HUES64 (cell line): ENCODE results near the gene TFCP2L1.

Experiments used
- H3K27ac ChIP-seq: 2 replicates; pipeline ENCODE4 v1.7.0; 2013; ENCODE audit warnings: low read depth, low read length, inconsistent platforms
- H3K27me3 ChIP-seq: 2 replicates; pipeline ENCODE4 v1.6.1; 2013; ENCODE audit warnings: mild to moderate bottlenecking, low read length; ENCODE audit not compliant: insufficient read depth
- H3K36me3 ChIP-seq: 2 replicates; pipeline ENCODE4 v1.6.1; 2013; ENCODE audit warnings: mild to moderate bottlenecking, low read length; ENCODE audit not compliant: insufficient read depth
- H3K4me1 ChIP-seq: 2 replicates; pipeline ENCODE4 v1.6.1; 2013; ENCODE audit warnings: mild to moderate bottlenecking, low read length, moderate library complexity; ENCODE audit not compliant: insufficient read depth
- H3K4me3 ChIP-seq: 2 replicates; pipeline ENCODE4 v1.5.1; 2013; ENCODE audit warnings: mild to moderate bottlenecking, low read length, moderate library complexity
- H3K9ac ChIP-seq: 2 replicates; pipeline ENCODE4 v1.6.1; 2013; ENCODE audit warnings: mild to moderate bottlenecking, low read depth, low read length
- H3K9me3 ChIP-seq: 2 replicates; pipeline ENCODE4 v1.6.1; 2013; ENCODE audit warnings: low read depth, low read length; ENCODE audit not compliant: insufficient read depth
- WGBS: fragments of 150-250, 120-280 bp; methylation state at CpG from one replicate; pipeline ENCODE4 v1.1.7; 2013; ENCODE audit warnings: missing lambda C conversion rate; 5-methylcytosine and 5-hydroxymethylcytosine counted together

Gene TFCP2L1

GRCh38 chr2:121266543-121267106, 18.4 kb downstream of the TFCP2L1 start:
- no peak overlapping the region for H3K4me3 ChIP-seq
- 86% methylated on average over 6 of the region's 6 CpGs for WGBS

GRCh38 chr2:121263996-121264715, 20.8 kb downstream of the TFCP2L1 start:
- no peaks in the 10 kb centered on the region for H3K9me3 ChIP-seq
- WGBS, result 92% methylated on average over 9 of the region's 9 CpGs

More at GRCh38 chr2:121266543-121267106, 18.4 kb downstream of the TFCP2L1 start:
- no peak overlapping the region for H3K9ac ChIP-seq
- H3K4me1 ChIP-seq, result no peaks in the 10 kb centered on the region
- no peaks in the 10 kb centered on the region for H3K27me3 ChIP-seq
- no peak overlapping the region for H3K27ac ChIP-seq
- H3K36me3 ChIP-seq, result no peaks in the 10 kb centered on the region
- H3K9me3 ChIP-seq, result no peaks in the 10 kb centered on the region

GRCh38 chr2:121260370-121261154, 24.4 kb downstream of the TFCP2L1 start:
- H3K9me3 ChIP-seq, result no peaks in the 10 kb centered on the region
- H3K4me3 ChIP-seq, result no peak overlapping the region
- H3K36me3 ChIP-seq, result no peaks in the 10 kb centered on the region
- no peak overlapping the region for H3K27ac ChIP-seq
- H3K9ac ChIP-seq, result no peak overlapping the region
- no peaks in the 10 kb centered on the region for H3K27me3 ChIP-seq
- H3K4me1 ChIP-seq, result peaks cover 4% of the 10 kb centered on the region; the same call in 1 of the 2 replicates
- WGBS, result 91% methylated on average over 12 of the region's 12 CpGs

More at GRCh38 chr2:121263996-121264715, 20.8 kb downstream of the TFCP2L1 start:
- Histone ChIP-seq H3K9ac (no peak overlapping the region), H3K27me3 (no peaks in the 10 kb centered on the region), H3K36me3 (no peaks in the 10 kb centered on the region), H3K4me1 (no peaks in the 10 kb centered on the region), H3K4me3 (no peak overlapping the region), H3K27ac (no peak overlapping the region)

GRCh38 chr2:121258051-121258450, 27.0 kb downstream of the TFCP2L1 start:
- Histone ChIP-seq H3K9ac (no peak overlapping the region), H3K4me1 (peaks cover 4% of the 10 kb centered on the region; the same call in 1 of the 2 replicates), H3K4me3 (no peak overlapping the region), H3K27me3 (no peaks in the 10 kb centered on the region), H3K27ac (no peak overlapping the region), H3K9me3 (no peaks in the 10 kb centered on the region), H3K36me3 (no peaks in the 10 kb centered on the region)
- 91% methylated on average over 5 of the region's 5 CpGs for WGBS

- no peaks in the 10 kb centered on the region for H3K9me3 ChIP-seq
- H3K9ac ChIP-seq, result no peak overlapping the region
- peaks cover 4% of the 10 kb centered on the region; the same call in 1 of the 2 replicates for H3K4me1 ChIP-seq
- H3K4me3 ChIP-seq, result no peak overlapping the region
- no peaks in the 10 kb centered on the region for H3K36me3 ChIP-seq
- H3K27ac ChIP-seq, result no peak overlapping the region
- no peaks in the 10 kb centered on the region for H3K27me3 ChIP-seq
- WGBS, result 85% methylated on average over 3 of the region's 3 CpGs
Observed at GRCh38 chr2:121257480-121257840, 27.5 kb downstream of the TFCP2L1 start.

GRCh38 chr2:121256720-121257479, 28.1 kb downstream of the TFCP2L1 start:
- WGBS, result 85% methylated on average over 13 of the region's 13 CpGs
- no peak overlapping the region for H3K4me3 ChIP-seq
- H3K27ac ChIP-seq, result no peak overlapping the region
- H3K27me3 ChIP-seq, result no peaks in the 10 kb centered on the region
- H3K9me3 ChIP-seq, result no peaks in the 10 kb centered on the region
- H3K9ac ChIP-seq, result no peak overlapping the region
- no peaks in the 10 kb centered on the region for H3K36me3 ChIP-seq
- H3K4me1 ChIP-seq, result peaks cover 4% of the 10 kb centered on the region; the same call in 1 of the 2 replicates

- H3K4me3 ChIP-seq, result no peak overlapping the region
- H3K4me1 ChIP-seq, result peaks cover 4% of the 10 kb centered on the region; the same call in 1 of the 2 replicates
- no peaks in the 10 kb centered on the region for H3K27me3 ChIP-seq
- no peaks in the 10 kb centered on the region for H3K9me3 ChIP-seq
- H3K27ac ChIP-seq, result no peak overlapping the region
- 95% methylated on average over 8 of the region's 8 CpGs for whole genome bisulfite sequencing
- no peak overlapping the region for H3K9ac ChIP-seq
- H3K36me3 ChIP-seq, result no peaks in the 10 kb centered on the region
Observed at GRCh38 chr2:121255358-121255757, 29.6 kb downstream of the TFCP2L1 start.

GRCh38 chr2:121254748-121255147, 30.3 kb downstream of the TFCP2L1 start:
- peaks cover 4% of the 10 kb centered on the region; the same call in 1 of the 2 replicates for H3K4me1 ChIP-seq
- H3K36me3 ChIP-seq, result no peaks in the 10 kb centered on the region
- no peak overlapping the region for H3K4me3 ChIP-seq
- H3K9me3 ChIP-seq, result no peaks in the 10 kb centered on the region
- H3K27me3 ChIP-seq, result no peaks in the 10 kb centered on the region
- H3K9ac ChIP-seq, result no peak overlapping the region
- WGBS, result 96% methylated on average over 4 of the region's 4 CpGs
- H3K27ac ChIP-seq, result no peak overlapping the region

GRCh38 chr2:121253674-121254240, 31.2 kb downstream of the TFCP2L1 start:
- Histone ChIP-seq H3K9ac (no peak overlapping the region), H3K27me3 (no peaks in the 10 kb centered on the region), H3K27ac (no peak overlapping the region), H3K4me1 (peaks cover 4% of the 10 kb centered on the region; the same call in 1 of the 2 replicates), H3K36me3 (no peaks in the 10 kb centered on the region), H3K4me3 (no peak overlapping the region), H3K9me3 (no peaks in the 10 kb centered on the region)
- 94% methylated on average over 13 of the region's 13 CpGs for WGBS

GRCh38 chr2:121253021-121253673, 31.9 kb downstream of the TFCP2L1 start:
- H3K9me3 ChIP-seq, result no peaks in the 10 kb centered on the region
- no peaks in the 10 kb centered on the region for H3K27me3 ChIP-seq
- no peak overlapping the region for H3K9ac ChIP-seq
- H3K4me1 ChIP-seq, result peaks cover 4% of the 10 kb centered on the region; the same call in 1 of the 2 replicates
- no peak overlapping the region for H3K27ac ChIP-seq
- 94% methylated on average over 12 of the region's 12 CpGs for WGBS
- H3K4me3 ChIP-seq, result no peak overlapping the region
- no peaks in the 10 kb centered on the region for H3K36me3 ChIP-seq
